GM21528 (cell line): ENCODE data around the gene BRF1.

Experiments
- ATAC-seq: cut with Tn5 transposase; IDR thresholded peaks from one replicate; pipeline ENCODE4 v1.9.1; 2021; ENCODE audit warnings: mild to moderate bottlenecking, moderate library complexity; ENCODE audit not compliant: unreplicated experiment, low FRiP score

Gene BRF1

GRCh38 chr14:105181549-105182295, 119.1 kb downstream of the BRF1 start:
- ATAC-seq = peak; percentile 7

- peak; percentile 45 for ATAC-seq
Measured at GRCh38 chr14:105180592-105181548, 119.9 kb downstream of the BRF1 start, which contains the start of gene NUDT14. Gene NUDT14, minus strand, starts transcription at chr14:105181312. Its CDS starts 103 bp downstream, at chr14:105181209.

DNA sequence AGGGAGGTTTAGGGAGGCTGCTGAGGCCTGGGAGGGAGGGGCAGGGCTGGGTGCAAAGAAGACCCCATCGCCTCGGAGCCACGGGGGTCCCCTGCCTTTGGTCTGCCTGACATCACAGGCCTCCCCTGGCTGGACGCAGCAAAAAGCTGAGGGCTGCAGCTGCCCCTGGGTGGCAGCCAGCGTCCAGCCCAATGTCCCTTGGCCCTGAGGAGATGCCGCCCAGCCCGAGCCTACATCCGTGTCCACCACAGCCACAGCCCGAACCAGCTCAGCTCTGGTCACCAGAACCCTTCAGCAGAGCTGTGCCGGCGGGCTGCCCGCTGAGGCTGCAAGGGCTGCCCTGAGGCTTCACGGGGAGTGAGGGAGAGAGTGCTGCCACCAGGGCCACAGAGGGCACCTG, 121.6 kb downstream of the BRF1 start:
- ATAC-seq = no peak

DNA sequence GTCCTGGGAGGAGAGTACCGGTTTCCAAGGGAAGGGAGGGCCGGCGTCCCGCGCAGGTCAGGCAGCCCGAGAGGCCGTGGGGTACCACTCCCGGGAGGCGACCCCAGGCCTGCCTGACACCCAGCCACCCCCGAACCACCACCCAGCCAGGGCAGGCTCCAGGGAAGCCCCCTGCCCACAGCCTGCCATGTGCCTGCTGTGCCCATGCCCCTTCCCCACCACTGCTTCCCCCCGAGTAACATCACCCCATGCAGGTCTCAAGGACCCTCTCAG, 122.0 kb downstream of the BRF1 start:
- ATAC-seq = no peak

- no peak for ATAC-seq
Measured at GRCh38 chr14:105178069-105178867, 122.5 kb downstream of the BRF1 start.

DNA sequence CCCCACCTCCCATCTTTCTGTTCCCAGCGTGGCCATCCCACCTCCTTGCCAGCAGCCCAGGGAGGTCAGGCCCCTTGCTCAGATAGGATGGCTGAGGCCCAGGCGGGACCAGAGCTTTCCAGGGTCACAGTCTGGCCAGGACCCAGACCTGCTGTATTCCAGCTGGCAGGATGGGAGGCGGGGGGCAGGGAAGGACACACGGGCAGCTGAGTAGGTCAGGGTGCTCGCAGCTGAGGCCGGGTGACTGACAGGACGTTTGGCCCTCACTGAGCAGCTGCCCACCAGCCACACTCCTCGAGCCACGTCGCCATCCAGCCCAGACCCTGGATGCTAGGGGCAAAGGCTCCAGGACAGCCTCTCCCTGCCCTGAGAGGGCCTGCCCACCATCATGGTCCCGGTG, 123.7 kb downstream of the BRF1 start:
- no peak for ATAC-seq

- ATAC-seq = no peak
Measured at GRCh38 chr14:105176513-105176912, 124.3 kb downstream of the BRF1 start.

DNA sequence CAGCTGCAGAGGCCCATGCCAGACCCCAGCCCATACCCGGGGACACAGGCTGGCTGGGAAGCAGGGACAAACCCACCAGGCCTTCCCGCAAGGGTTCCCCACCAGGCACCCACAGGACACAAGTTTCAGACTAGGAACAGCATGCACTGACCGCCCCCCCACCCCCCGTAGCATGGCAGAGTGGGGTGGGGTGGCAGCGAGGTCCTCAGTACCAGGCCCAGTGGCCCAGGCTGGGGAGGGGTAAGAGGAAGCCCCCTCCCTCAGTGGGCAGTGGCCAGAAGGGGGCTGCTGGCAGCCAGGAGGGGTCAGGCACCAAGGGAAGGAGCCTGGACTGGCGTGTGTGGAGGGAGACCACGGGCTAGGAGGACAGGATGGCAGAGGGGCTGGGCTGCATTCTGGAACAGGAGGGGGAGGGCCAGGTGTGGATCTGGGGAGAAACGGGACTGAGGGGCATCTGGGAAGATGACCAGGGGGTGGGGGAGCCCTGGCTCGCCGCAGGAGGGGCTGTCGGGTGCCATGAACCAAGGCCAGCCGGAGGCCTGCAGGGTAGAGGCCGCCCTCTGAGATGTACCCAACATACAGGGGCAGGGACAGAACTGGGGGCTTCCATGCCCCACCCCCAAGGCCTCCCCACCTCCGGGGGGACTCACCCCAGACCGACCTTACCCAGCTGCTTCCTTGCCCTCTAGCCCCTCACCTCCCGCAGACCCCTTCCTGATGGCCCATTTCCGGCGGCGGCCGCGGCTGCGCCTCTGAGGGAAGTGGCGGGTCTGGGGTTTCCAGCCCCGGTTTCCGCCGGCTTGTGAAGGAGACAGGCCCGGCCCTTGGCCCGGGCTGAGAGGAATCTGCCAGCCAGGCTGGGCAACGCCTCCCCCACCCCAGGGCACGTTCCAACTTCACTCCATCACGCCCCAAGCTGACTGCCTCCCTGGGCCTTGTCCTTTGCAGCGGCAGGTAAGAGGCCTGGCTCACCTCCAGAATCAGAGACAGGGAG, 126.6 kb downstream of the BRF1 start:
- no peak for ATAC-seq

- no peak for ATAC-seq
Measured at GRCh38 chr14:105173145-105173544, 127.7 kb downstream of the BRF1 start.

DNA sequence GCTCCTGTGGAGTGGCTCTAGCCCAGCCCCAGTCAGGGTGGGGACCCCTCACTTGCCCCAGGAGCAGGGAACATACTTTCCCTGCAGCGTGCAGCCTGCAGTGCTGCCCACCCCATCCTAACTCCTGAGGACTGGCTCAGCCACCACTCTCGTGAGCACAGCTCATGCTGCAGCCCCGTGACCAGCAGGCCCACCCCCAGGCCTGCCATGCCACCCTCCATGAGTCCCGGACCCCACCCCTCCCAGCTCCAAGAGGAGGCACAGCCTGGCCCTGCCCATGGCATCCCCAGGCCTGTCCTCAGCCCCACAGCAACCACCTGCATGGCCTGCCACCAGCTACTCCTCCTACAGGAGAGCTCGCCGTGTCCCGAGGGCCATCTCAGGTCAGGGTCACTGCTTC, 128.3 kb downstream of the BRF1 start:
- ATAC-seq = no peak

GRCh38 chr14:105171004-105171673, 129.7 kb downstream of the BRF1 start:
- no peak for ATAC-seq

DNA sequence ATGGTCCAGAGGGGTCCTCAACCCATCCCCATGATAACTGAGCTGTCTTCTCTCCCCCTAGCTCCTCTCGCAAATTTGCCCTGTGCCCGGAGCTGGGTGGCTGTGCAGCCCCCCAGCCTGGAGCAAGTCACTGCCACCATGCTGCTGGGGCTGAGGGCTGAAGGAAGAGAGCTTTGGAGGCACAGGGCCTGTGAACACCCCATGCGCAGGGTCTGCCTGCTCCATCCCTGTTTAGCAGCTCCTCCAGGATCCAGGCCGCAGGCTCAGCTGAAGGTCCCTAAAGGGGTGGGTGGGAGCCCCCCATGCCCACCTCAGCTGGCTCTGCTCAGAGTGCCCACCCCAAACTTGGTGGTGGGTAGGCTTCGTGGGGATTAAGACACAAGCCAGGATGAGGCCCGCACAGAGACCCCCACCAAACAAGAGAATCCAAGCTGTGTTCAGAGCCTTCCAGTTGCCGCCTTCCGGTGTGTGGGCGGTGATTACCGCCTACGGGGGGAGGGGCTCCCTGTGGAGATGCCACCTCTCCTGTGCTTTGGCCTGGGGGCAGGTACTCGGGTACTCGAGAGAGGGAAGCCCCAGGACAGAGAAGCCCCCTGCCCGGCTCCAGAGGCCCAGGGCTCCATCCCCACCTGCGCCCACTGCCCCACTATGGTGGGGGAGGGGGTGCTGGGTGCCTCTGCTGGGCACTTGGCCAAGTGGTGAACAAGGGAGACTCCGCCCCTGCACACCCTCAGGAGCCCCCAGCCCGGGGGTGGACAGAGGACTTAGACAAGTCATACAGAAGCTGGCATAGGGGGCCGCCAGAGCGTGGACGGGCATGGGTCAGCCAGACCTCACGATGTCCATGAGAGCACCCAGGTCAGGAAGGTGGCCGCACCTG, 130.8 kb downstream of the BRF1 start:
- no peak for ATAC-seq

GRCh38 chr14:105168979-105169507, 131.8 kb downstream of the BRF1 start:
- no peak for ATAC-seq

DNA sequence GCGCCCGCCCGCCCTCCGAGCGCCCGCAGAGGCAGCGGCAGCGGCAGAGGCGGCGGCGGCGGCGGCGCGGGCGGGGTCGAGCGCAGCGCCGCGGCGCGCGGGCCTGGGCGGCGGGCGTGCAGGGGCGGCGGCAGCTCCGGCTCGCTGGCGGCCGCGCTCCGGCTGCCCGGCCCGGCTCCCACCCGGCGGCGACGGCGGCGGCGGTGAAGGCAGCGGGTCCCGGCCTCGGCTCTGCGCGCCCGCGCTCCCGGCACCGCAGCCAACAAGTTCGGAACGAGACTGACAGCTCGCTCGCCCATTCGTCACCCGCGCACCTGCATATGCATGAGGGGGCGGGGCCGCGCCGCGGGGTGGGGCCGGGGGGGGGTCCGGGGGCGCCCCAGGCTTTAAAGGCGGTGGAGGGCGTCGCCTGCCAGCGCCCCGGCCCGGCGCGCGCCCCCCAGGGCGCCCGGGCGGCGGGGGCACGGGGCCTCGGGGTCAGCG, 132.3 kb downstream of the BRF1 start, which contains the start of gene JAG2:
TSS of gene JAG2 (minus strand) at position 281 of the 483 bp plus-strand sequence. CDS start 356 bp downstream, outside the sequence.
- no peak for ATAC-seq

DNA sequence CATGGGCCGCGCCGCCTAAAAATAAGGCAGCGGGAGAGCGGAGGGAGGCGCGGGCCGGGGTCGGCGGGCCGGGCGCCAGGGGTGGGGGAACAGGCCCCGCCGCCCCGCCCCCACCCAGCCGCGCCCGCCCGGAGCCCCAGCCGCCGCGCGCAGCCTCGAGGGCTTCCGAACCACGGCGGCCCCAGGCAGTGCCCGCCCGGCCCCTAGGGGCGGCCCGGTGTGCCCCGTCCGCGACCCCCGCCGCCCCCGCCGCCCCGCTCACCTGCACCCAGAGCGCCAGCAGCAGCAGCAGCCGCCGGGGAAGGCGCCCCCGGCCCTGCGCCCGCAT, 132.7 kb downstream of the BRF1 start:
- no peak for ATAC-seq

- no peak for ATAC-seq
Measured at GRCh38 chr14:105167303-105168092, 133.3 kb downstream of the BRF1 start.
